SK-N-SH (cell line): Measurements from ENCODE around the gene ZNF470. TPM values are rescaled to one million over a fixed set of nuclear protein-coding genes. Genes with fewer than 3 reads are reported as not detected.

Experiments used
- CTCF ChIA-PET: fragments of 300-600, 350-600 bp; formaldehyde crosslinking; extraction: SDS; loops from one replicate; lab custom pipeline; 2021; lab: Yijun Ruan, JAX
- POLR2A ChIA-PET: fragments of 350-600 bp; sonication (Branson Sonifier 250); formaldehyde crosslinking; extraction: SDS; loops from one replicate; lab custom pipeline; 2020; ENCODE audit warnings: antibody characterized with exemption, inconsistent platforms; lab: Yijun Ruan, JAX
- DNase-seq: peaks from one replicate; pipeline ENCODE4 v3.0.0; 2012
- H2AFZ ChIP-seq: fragments of 200-600 bp; sonication (generic); 2 replicates; pipeline ENCODE4 v1.8.1; 2016; ENCODE audit warnings: antibody characterized with exemption, mild to moderate bottlenecking, low read depth
- H3F3A ChIP-seq: fragments of 200-600 bp; sonication (generic); replicated peaks from 2 replicates; pipeline ENCODE3; 2016; ENCODE audit warnings: antibody characterized with exemption, mild to moderate bottlenecking; ENCODE audit not compliant: insufficient read depth
- H3K27ac ChIP-seq, 2 experiments: fragments of 200-500 bp in 1 of 2; fragments of 200-600 bp in 1 of 2; sonication (Bioruptor generic) in 1 of 2; sonication (generic), shearing (Covaris generic) in 1 of 2; 2 replicates each; pipeline versions ENCODE4 v1.5.1 to v1.6.1; 2014 to 2016; ENCODE audit warnings: low read depth in 2 of 2, inconsistent platforms in 1 of 2, low read length in 1 of 2, mild to moderate bottlenecking in 1 of 2, mixed read lengths in 1 of 2
- H3K27me3 ChIP-seq: fragments of 200-600 bp; sonication (generic), shearing (Covaris generic); 2 replicates; pipeline ENCODE4 v1.6.1; 2016; ENCODE audit warnings: mixed run types; ENCODE audit not compliant: insufficient read depth
- H3K36me3 ChIP-seq, 2 experiments: fragments of 200-500 bp in 1 of 2; fragments of 200-600 bp in 1 of 2; sonication (Bioruptor generic) in 1 of 2; sonication (generic) in 1 of 2; replicated peaks in 1 of 2; 2 replicates each; pipeline versions ENCODE3 to v1.5.1; 2014 to 2016; ENCODE audit warnings: low read length in 1 of 2, mild to moderate bottlenecking in 1 of 2; ENCODE audit not compliant: insufficient read depth in 2 of 2, control insufficient read depth in 1 of 2
- H3K4me1 ChIP-seq, 2 experiments: fragments of 200-500 bp in 1 of 2; fragments of 200-600 bp in 1 of 2; sonication (Bioruptor generic) in 1 of 2; sonication (generic), shearing (Covaris generic) in 1 of 2; 2 replicates each; pipeline versions ENCODE4 v1.5.1 to v1.6.1; 2014 to 2016; ENCODE audit warnings: low read depth in 1 of 2, low read length in 1 of 2, mixed run types in 1 of 2; ENCODE audit not compliant: insufficient read depth in 2 of 2, control insufficient read depth in 1 of 2
- H3K4me2 ChIP-seq: fragments of 200-600 bp; sonication (generic), shearing (Covaris generic); 2 replicates; pipeline ENCODE4 v1.6.1; 2017; ENCODE audit warnings: mixed run types
- H3K4me3 ChIP-seq, 2 experiments: fragments of 200-500 bp in 1 of 2; fragments of 200-600 bp in 1 of 2; sonication (Bioruptor generic) in 1 of 2; sonication (generic), shearing (Covaris generic) in 1 of 2; 2 replicates each; pipeline versions ENCODE4 v1.5.1 to v1.8.1; 2014 to 2016; ENCODE audit warnings: low read depth in 2 of 2, inconsistent platforms in 1 of 2, low read length in 1 of 2, mild to moderate bottlenecking in 1 of 2, mixed read lengths in 1 of 2, moderate library complexity in 1 of 2
- H3K79me2 ChIP-seq: fragments of 200-600 bp; sonication (generic); 2 replicates; pipeline ENCODE4 v1.8.1; 2017; ENCODE audit warnings: mild to moderate bottlenecking; ENCODE audit not compliant: insufficient read depth
- H3K9ac ChIP-seq: fragments of 200-600 bp; sonication (generic); 2 replicates; pipeline ENCODE4 v1.6.1; 2017; ENCODE audit warnings: mixed run types
- H3K9me2 ChIP-seq: fragments of 200-600 bp; sonication (generic); 2 replicates; pipeline ENCODE4 v1.6.1; 2017; ENCODE audit warnings: mixed run types
- H3K9me3 ChIP-seq: fragments of 200-600 bp; sonication (generic); 2 replicates; pipeline ENCODE4 v1.6.1; 2017; ENCODE audit warnings: mixed run types, mild to moderate bottlenecking, moderate library complexity
- H4K20me1 ChIP-seq: fragments of 200-600 bp; sonication (generic); 2 replicates; pipeline ENCODE4 v1.6.1; 2017; ENCODE audit warnings: mild to moderate bottlenecking, mixed run types; ENCODE audit not compliant: insufficient read depth
- IRF3 ChIP-seq: fragments of 150-350 bp; IDR thresholded peaks from 2 replicates; pipeline ENCODE4 v1.6.1; 2016; ENCODE audit warnings: mild to moderate bottlenecking, low read depth, low read length
- MEF2A ChIP-seq: IDR thresholded peaks from 2 replicates; pipeline ENCODE4 v1.4.0; 2012; ENCODE audit warnings: low read depth, borderline replicate concordance
- NRF1 ChIP-seq: IDR thresholded peaks from 2 replicates; pipeline ENCODE4 v1.6.1; 2012; ENCODE audit warnings: low read depth, mild to moderate bottlenecking, low read length
- POLR2AphosphoS5 ChIP-seq: IDR thresholded peaks from 2 replicates; pipeline ENCODE4 v1.6.1; 2012; ENCODE audit warnings: low read depth, low read length
- RCOR1 ChIP-seq: fragments of 150-350 bp; IDR thresholded peaks from 2 replicates; pipeline ENCODE4 v1.6.1; 2017; ENCODE audit warnings: antibody characterized with exemption, low read length
- RFX5 ChIP-seq: IDR thresholded peaks from 2 replicates; pipeline ENCODE4 v1.6.1; 2012; ENCODE audit warnings: mild to moderate bottlenecking, improper control_type of control experiment, low read length
- SMC3 ChIP-seq: IDR thresholded peaks from 2 replicates; pipeline ENCODE4 v1.6.1; 2012; ENCODE audit warnings: low read depth, low read length, improper control_type of control experiment
- TCF12 ChIP-seq: IDR thresholded peaks from 2 replicates; pipeline ENCODE4 v1.4.0; 2012
- TEAD4 ChIP-seq: IDR thresholded peaks from 2 replicates; pipeline ENCODE4 v1.4.0; 2012; ENCODE audit warnings: mild to moderate bottlenecking, borderline replicate concordance; ENCODE audit not compliant: insufficient read depth
- USF2 ChIP-seq: fragments of 150-350 bp; IDR thresholded peaks from 2 replicates; pipeline ENCODE4 v1.6.1; 2017; ENCODE audit warnings: antibody characterized with exemption, low read length, low read depth, borderline replicate concordance
- YY1 ChIP-seq: IDR thresholded peaks from 2 replicates; pipeline ENCODE4 v1.4.0; 2012; ENCODE audit warnings: low read depth, mild to moderate bottlenecking
- WGBS: methylation state at CpG from one replicate; pipeline ENCODE4 v1.1.6; 2017; ENCODE audit warnings: low lambda C conversion rate; 5-methylcytosine and 5-hydroxymethylcytosine counted together
- polyA plus RNA-seq, 3 experiments: library from polyadenylated mRNA; depleted of rRNA; stranded (reverse); fragments of >200 nt; gene quantifications; 2 replicates each; pipeline ENCODE4 v1.2.3, GENCODE V29; 2012

Gene ZNF470
- polyA plus RNA-seq, 1 of the 3 experiments (the other 2 are of a cell fraction), result 2.5 TPM

- H3K4me3 ChIP-seq, result no peak overlapping the region
- WGBS, result 83% methylated on average over 3 of the region's 3 CpGs
- peaks cover 59 to 77% of the 10 kb centered on the region in 2 experiments for H3K36me3 ChIP-seq
These were observed 6.6 kb downstream of the ZNF470 start for GRCh38 chr19:56573914-56574313.

GRCh38 chr19:56577719-56578602, 10.7 kb downstream of the ZNF470 start:
- H3F3A ChIP-seq, result no peaks in the 10 kb centered on the region
- peaks cover 37 to 44% of the 10 kb centered on the region in 2 experiments for H3K36me3 ChIP-seq
- H3K27me3 ChIP-seq, result no peaks in the 10 kb centered on the region
- H3K9ac ChIP-seq, result no peak overlapping the region
- no peaks in the 10 kb centered on the region for H3K9me2 ChIP-seq
- no peak for DNase-seq
- H3K4me3 ChIP-seq, result no peak overlapping the region; a peak in 1 of 4 replicates
- no peak for TF ChIP-seq MEF2A
- no peak for TF ChIP-seq IRF3
- TF ChIP-seq RCOR1, result no peak
- no peak for TF ChIP-seq USF2
- no peak for TF ChIP-seq POLR2AphosphoS5
- peaks cover 56% of the 10 kb centered on the region for H3K9me3 ChIP-seq
- WGBS, result 91% methylated on average over 11 of the region's 11 CpGs
- no peak overlapping the region for H3K27ac ChIP-seq
- no peaks in the 10 kb centered on the region for H3K4me1 ChIP-seq
- H2AFZ ChIP-seq, result no peak overlapping the region
- ChIA-PET CTCF (no interaction called here), POLR2A (no interaction called here)
- no peak overlapping the region for H3K4me2 ChIP-seq
- no peaks in the 10 kb centered on the region for H3K79me2 ChIP-seq
- H4K20me1 ChIP-seq, result no peaks in the 10 kb centered on the region

More at GRCh38 chr19:56573914-56574313, 6.6 kb downstream of the ZNF470 start:
- H3K9me3 ChIP-seq, result peaks cover 68% of the 10 kb centered on the region
- H3K9me2 ChIP-seq, result no peaks in the 10 kb centered on the region
- no peak for DNase-seq
- no peaks in the 10 kb centered on the region for H4K20me1 ChIP-seq
- no peaks in the 10 kb centered on the region for H3K79me2 ChIP-seq
- H3K4me1 ChIP-seq, result no peaks in the 10 kb centered on the region
- H3K27ac ChIP-seq, result no peak overlapping the region
- no peak overlapping the region for H3K9ac ChIP-seq
- H3K4me2 ChIP-seq, result no peak overlapping the region
- no peak for TF ChIP-seq TCF12
- no peak for TF ChIP-seq TEAD4
- TF ChIP-seq NRF1, result no peak
- no peak for TF ChIP-seq RFX5
- no peak for TF ChIP-seq SMC3
- TF ChIP-seq YY1, result no peak
- TF ChIP-seq POLR2AphosphoS5, result no peak
- no peaks in the 10 kb centered on the region for H3K27me3 ChIP-seq
- CTCF ChIA-PET, result no interaction called here
- POLR2A ChIA-PET, result no interaction called here
- H3F3A ChIP-seq, result no peaks in the 10 kb centered on the region
- no peak overlapping the region for H2AFZ ChIP-seq
